ENCODE measurements around the gene ZMIZ1.
"Not testable (repeated sequence)": the region's sequence is repeated elsewhere in the genome, so short reads cannot be mapped to it uniquely, and the experiment has no call there.

Gene ZMIZ1

DNA sequence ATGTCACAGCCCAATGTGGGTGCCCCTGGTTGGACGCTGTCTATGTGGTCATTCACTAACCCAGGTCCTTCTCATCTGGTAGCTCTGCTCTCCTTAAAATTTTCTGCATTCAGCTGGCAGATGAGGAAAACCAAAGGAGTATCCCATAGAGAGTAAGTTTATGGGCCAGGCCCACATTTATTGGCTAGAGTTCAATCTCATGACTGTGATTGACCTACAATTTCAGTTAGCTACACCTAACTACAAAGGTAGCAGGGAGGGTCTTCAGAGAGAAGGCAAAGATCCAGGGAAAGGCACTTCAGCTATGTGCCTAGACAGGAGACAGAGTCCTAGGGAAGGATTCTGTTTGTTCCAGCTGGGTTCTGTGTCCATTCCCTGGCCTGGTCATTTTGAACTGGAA is 254.8 kb downstream of the ZMIZ1 start:
- DNase-seq (ENCODE audit: low read depth in 2 of 2): no peak

- DNase-seq (ENCODE audit: low read depth in 2 of 2): no peak
Measured at GRCh38 chr10:79324032-79324695, 255.4 kb downstream of the ZMIZ1 start.

DNA sequence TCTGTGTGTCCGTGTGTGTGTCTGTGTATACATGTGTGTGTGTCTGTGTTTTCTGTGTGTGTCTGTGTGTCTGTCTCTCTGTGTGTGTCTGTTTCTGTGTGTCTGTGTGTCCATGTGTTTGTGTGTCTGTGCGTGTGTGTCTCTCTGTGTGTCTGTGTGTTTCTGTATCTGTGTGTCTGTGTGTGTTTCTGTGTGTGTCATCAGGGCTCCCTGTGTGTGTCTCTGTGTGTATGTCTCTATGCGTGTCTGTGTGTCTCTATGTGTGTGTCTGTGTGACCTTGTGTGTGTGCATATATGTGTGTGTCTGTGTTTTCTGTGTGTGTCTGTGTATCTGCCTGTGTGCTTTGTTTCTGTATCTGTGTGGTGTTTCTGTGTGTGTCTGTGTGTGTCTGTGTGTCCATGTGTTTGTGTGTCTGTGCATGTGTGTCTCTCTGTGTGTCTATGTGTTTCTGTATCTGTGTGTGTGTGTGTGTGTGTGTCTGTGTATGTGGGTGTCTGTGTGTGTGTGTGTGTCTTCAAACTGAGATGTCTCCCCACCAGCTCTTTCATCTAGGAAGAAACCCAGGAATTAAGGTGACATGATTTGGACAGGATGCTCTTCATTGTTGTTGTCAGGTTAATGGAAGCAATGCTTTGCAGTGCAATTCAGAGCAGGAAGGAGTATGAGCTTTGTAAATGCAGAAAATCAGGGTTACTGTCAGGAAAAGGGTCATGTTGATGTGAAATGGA is 257.8 kb downstream of the ZMIZ1 start:
- no peak for DNase-seq (ENCODE audit: low read depth in 2 of 2)

DNA sequence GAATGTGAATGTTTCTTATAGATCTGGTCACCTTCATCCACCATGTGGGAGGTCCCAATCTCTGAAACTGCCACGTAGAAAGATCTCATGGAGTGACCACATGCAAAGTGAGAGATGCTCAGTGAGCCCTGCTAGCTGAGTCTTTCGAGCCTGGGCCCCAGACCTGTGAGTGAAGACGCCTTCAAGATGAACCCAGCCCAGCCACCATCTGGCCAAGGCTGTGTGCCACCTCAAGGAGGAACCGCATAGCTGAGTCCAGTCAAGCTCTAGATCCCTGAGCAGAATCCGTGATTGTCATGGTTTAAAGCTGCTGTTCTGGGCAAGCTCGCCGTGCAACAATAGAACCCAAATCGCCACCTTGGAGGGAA is 258.3 kb downstream of the ZMIZ1 start:
- no peak for DNase-seq (ENCODE audit: low read depth in 2 of 2)

GRCh38 chr10:79328147-79328701 is 259.5 kb downstream of the ZMIZ1 start:
- no peak for DNase-seq (ENCODE audit: low read depth in 2 of 2)

GRCh38 chr10:79328737-79329504 is 260.2 kb downstream of the ZMIZ1 start:
- DNase-seq (ENCODE audit: low read depth in 2 of 2): no peak

DNA sequence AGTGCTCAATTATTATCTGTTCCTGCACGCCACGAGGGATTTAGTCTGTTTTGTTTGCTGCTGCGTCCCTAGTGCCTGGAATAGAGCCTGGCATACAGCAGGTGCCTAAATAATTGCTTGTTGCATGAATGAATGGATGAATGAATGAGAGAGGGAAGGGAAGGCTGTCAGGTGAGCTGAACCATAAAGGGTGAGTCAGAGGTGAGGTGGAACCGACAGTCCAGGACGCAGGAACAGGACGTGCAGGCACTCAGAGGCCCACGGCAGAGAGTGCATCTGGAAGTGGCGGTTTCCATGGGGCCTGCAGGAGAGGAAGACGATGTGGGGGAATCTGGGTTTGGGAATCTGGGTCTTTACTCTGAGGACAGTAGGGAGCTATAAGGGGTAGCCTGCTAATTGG is 260.8 kb downstream of the ZMIZ1 start:
- DNase-seq (ENCODE audit: low read depth in 2 of 2): no peak

DNA sequence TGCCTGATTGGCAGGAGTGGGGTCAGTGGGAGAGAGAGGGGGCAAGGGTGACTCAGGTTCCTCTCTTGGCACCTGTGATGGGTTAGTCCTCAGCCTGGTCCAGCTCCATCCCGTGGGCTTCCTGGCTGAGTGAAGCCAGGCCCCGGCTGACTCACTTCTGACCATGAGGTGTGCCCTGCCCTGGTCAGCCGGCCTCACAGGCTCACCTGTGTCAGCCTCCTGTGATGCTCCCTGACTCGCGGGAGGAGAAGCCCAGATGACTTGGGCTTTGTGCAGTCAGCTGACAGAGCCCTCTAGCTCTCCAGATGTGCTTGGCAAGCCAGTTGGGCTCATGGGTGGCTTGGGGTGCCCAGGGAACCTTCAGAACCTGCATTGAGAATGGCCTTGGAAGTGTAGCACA is 262.5 kb downstream of the ZMIZ1 start:
- no peak for DNase-seq (ENCODE audit: low read depth in 2 of 2)

DNA sequence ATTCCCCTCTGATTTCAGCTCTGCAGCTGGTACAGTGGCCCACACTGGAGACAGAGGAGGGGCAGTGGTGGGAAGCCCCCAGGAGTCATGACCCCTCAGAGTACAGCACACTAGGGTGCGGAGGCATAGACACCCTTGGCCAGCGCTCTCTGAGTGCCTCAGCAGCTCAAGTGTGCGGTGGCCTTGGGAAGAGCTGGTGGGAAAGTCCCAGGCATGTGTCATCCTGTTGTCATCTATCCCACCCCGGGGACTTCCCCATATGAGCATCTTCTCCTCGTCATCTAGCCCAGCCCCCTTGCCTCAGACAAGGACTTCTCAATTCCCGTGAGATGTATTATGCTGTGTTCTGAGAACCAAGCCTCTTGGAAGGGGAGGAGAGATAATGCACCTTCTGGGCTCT is 262.9 kb downstream of the ZMIZ1 start:
- peak in 1 of 2 donors; percentile 34 for DNase-seq (ENCODE audit: low read depth in 2 of 2)

DNA sequence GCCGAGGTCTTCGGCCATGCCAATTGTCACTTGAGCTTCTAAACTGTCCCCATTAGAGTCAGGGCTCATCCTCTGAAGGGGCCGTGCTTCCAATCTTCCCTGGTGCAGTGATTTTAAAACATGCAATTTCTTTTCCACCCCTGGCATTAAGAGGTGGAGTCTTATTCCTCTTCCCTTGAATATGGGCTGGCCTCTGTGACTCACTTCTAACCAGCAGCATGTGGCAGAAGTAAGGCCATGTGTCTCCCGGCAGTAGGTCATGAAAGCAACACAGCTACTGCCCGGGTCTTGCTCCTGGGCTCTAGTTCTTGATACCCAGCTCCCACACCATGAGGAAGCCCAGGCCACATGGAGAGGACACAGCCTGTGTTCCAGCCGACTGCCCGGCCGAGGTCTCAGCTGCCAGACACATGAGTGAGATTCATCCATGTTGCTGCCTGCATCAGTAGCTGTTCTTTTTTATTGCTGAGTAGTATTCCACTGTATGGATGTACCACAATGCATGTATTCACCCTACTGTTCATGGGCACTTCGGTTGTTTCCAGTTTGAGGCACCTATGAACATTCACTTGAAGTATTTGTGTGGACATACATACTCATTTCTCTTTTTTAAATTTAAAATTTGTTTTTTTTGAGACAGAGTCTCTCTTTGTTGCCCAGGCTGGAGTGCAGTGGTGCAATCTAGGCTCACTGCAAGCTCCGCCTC is 264.0 kb downstream of the ZMIZ1 start:
- not testable (repeated sequence) for DNase-seq (ENCODE audit: low read depth in 2 of 2)

DNA sequence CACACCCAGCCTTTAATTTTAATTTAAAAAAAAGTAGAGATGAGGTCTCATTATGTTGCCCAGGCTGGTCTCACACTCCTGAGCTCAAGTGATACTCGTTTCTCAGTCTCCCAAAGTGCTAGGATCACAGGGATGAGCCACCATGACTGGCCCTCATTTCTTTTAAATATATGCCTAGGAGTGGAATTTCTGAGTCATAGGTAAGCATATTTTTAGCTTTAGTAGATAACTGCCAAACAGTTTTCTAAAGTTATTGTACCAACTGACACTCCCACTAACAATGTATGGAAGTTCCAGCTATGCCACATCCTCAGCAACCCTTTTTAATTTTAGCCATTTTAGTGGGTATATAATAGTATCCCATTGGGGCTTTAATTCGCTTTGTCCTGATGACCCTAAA is 264.7 kb downstream of the ZMIZ1 start:
- DNase-seq (ENCODE audit: low read depth in 2 of 2): no peak

DNA sequence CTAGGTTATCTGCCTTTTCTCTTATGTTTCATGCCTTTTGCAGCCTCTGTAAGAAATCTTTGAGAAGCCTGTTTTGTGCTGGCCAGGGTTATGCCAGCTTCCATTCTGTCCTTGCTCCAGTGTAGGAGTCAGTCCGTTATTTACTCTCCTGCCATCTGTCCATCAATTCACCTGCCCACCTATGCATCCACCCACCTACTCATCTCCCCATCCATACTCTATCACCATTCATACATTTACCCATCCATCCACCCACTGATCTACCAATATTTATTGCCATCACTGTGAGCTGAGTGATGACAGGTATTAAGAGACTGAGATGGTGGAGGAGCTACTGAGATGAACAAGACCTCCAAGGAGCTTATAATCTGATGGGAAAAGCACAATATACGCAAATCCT is 265.8 kb downstream of the ZMIZ1 start:
- DNase-seq (ENCODE audit: low read depth in 2 of 2): no peak

GRCh38 chr10:79335094-79335469 is 266.3 kb downstream of the ZMIZ1 start:
- no peak for DNase-seq (ENCODE audit: low read depth in 2 of 2)

DNA sequence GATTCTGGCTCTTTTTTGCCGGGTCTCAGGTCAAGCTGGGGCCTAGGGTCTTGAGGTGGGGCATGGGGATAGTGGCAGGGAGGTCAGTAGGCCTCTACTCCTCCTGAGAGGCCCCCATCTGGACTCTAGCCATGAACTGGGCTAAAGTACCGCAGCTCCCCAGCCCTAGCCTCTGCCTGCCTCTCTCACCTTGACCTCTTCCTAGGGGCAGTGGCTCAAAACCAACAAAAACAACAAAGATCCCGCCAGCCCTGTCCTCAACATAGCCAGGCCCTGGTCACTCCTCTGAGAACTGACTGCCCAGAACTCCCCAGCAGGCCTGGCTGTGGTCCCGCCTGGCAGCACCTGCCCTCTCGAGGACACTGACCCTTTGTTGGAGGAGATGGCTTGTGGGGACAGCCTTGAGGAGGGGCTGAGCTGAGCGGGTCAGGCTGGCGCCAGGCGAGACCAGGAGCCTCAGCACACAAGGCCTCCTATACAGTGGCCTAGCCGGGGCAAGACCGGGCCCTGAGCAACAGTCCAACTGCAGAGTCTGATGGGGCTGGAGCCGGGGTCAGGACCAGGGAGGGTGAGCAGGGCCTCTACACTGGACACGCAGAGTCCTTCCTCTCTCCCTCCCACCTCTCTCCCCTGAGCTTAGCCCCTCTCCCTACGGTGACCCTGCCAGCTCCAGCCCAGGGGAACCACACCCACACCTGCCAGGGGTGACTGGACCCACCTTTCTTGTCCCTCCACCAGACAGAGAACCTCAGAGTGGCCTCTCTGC is 266.9 kb downstream of the ZMIZ1 start:
- DNase-seq (ENCODE audit: low read depth in 2 of 2): no peak

- DNase-seq (ENCODE audit: low read depth in 2 of 2): no peak
Measured at GRCh38 chr10:79336276-79336675, 267.5 kb downstream of the ZMIZ1 start.

- no peak for DNase-seq (ENCODE audit: low read depth in 2 of 2)
Measured at GRCh38 chr10:79336739-79337138, 268.0 kb downstream of the ZMIZ1 start.

DNA sequence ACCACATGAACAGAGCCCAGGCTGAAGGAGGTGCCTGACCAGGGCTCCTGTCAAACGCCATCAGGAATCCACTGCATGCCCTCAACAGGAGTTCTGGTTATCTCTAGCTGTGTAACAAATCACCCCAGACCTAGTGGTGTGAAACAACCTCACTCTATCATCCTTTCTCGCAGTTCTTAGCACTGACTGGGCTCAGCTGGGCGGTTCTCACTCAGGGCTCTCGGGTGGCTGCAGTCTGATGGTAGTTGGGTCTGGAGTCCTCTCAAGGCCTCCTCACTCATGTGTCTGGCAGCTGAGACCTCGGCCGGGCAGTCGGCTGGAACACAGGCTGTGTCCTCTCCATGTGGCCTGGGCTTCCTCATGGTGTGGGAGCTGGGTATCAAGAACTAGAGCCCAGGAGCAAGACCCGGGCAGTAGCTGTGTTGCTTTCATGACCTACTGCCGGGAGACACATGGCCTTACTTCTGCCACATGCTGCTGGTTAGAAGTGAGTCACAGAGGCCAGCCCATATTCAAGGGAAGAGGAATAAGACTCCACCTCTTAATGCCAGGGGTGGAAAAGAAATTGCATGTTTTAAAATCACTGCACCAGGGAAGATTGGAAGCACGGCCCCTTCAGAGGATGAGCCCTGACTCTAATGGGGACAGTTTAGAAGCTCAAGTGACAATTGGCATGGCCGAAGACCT is 269.2 kb downstream of the ZMIZ1 start:
- not testable (repeated sequence) for DNase-seq (ENCODE audit: low read depth in 2 of 2)

DNA sequence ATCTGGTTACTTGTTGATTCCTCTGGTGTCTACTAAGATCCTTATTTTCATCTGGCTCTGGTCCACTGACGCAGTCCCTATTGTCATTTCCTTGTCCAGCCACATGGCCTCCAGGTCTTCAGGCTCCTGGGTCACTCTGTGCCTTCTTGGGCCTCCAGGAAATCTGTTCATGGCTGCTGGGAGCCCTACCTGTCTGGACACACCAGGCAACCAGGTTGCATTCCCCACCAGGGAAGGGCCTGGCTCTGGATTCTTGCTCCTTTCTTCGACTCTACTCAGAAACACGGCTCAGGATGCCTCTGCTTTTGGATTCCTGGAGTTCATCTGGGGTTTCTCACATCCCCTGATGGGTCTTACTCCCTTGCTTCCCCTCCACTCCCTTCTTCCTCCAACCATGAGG is 270.5 kb downstream of the ZMIZ1 start:
- no peak for DNase-seq (ENCODE audit: low read depth in 2 of 2)

- no peak for DNase-seq (ENCODE audit: low read depth in 2 of 2)
Measured at GRCh38 chr10:79340646-79341244, 272.0 kb downstream of the ZMIZ1 start.

- DNase-seq (ENCODE audit: low read depth in 2 of 2): no peak
Measured at GRCh38 chr10:79342295-79342761, 273.6 kb downstream of the ZMIZ1 start.
